ENCODE results near the gene NKAIN2.
"Not testable (repeated sequence)": the region's sequence is repeated elsewhere in the genome, so short reads cannot be mapped to it uniquely, and the experiment has no call there.

NKAIN2 gene

GRCh38 chr6:124237911-124238310 lies 434.2 kb downstream of the NKAIN2 start:
- TF ChIP-seq CTCF (IDR thresholded peaks at IDR 0.05; ENCODE audit: low read depth, low read length) = no peak
- no peak for DNase-seq (ENCODE audit: extremely low read depth, low read depth)

DNA sequence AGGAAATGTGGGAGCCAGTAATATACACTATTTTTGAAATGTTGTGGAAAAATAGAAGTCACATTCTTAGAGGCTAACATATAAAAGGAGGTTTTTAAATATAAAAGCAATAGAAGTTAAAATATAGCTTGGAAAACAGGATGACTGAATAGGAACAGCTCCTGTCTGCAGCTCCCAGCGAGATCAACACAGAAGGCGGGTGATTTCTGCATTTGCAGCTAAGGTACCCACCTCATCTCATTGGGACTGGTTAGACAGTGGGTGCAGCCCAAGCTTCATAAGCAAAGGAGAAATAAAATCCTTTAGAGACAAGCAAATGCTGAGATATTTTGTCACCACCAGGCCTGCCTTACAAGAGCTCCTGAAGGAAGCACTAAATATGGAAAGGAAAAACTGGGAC lies 434.7 kb downstream of the NKAIN2 start:
- not testable (repeated sequence) for DNase-seq (ENCODE audit: extremely low read depth, low read depth)

- no peak for DNase-seq (ENCODE audit: extremely low read depth, low read depth)
- no peak for TF ChIP-seq CTCF (IDR thresholded peaks at IDR 0.05; ENCODE audit: low read depth, low read length)
Measured at GRCh38 chr6:124254941-124255685, 451.4 kb downstream of the NKAIN2 start.

DNA sequence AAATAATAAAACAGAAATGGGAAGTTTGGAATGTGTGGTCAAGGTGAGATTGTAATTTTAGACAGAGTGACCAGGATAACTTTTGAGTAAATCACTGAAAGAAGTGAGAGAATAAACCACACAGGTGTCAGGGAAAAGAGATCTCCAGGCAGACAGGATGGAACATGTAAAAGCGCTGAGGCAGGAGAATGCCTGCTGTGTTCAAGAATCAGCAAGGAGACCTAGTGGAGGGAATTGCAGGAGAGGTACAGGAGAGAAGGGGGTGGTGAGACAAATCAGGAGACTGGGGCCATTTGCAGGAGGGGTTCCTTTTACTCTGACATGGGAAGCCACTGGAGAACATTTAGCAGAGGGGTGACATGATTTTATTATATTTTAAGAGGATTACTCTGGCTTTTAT lies 456.7 kb downstream of the NKAIN2 start:
- no peak for TF ChIP-seq CTCF (IDR thresholded peaks at IDR 0.05; ENCODE audit: low read depth, low read length)
- no peak for DNase-seq (ENCODE audit: extremely low read depth, low read depth)

GRCh38 chr6:124269733-124270132 lies 466.1 kb downstream of the NKAIN2 start:
- DNase-seq (ENCODE audit: extremely low read depth, low read depth) = no peak
- TF ChIP-seq CTCF (IDR thresholded peaks at IDR 0.05; ENCODE audit: low read depth, low read length) = no peak

DNA sequence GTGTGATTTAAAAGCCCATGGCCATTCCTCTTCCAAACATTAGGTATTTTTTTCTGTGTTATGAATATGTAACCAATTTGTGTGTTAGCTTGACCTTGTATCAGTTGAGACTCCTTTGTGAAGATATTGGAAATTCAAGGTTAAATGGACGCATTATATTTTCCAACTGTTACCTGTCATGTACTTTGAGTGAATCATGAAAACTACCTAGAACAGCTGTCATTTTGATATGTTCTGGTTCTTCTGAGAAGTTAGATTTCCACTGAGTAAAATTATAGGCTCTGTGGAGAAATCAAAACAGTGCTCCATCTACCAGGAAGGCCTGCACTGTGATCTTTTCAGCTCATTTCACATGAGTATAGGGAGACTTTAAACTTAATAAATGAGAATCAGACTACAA lies 470.0 kb downstream of the NKAIN2 start:
- DNase-seq (ENCODE audit: extremely low read depth, low read depth) = no peak
- no peak for TF ChIP-seq CTCF (IDR thresholded peaks at IDR 0.05; ENCODE audit: low read depth, low read length)

DNA sequence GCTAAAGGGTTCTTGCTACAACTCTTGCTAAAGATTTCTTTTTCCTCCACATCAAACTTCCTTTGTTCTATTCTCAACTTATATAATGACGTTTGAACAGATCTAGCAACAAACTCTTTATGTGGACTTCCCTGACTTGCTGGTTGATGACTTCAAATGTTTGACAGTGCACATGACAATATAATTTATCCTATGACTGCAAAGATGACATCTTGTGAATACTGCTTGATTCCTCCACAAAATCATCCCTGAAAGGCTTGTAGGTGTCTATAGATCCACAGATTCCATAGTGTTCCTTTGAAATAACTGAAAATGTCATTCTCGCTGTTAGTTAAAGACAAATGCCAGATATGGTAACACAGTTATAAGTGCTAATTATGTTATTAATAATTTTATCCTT lies 478.9 kb downstream of the NKAIN2 start:
- no peak for DNase-seq (ENCODE audit: extremely low read depth, low read depth)
- no peak for TF ChIP-seq CTCF (IDR thresholded peaks at IDR 0.05; ENCODE audit: low read depth, low read length)

DNA sequence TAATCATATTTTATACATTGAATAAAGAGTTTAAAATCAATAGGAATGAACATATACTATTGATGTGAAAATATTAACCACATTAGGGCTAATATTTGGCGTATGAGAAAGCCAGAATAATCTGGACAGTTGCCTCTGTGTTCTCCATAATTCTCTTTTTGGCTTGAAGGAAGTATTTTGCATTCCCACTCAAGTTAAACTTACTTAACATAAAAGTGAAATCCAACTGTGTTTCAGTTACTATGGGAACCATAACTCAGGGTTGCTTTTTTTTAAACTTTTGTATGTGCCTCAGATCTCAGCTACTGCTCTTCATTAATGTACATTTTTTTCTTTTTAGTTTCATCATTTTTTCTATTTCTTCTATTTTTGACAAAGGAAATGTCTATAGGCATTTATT lies 479.8 kb downstream of the NKAIN2 start:
- DNase-seq (ENCODE audit: extremely low read depth, low read depth) = no peak
- no peak for TF ChIP-seq CTCF (IDR thresholded peaks at IDR 0.05; ENCODE audit: low read depth, low read length)
